Stimulated activated naive CD8-positive, alpha-beta T cell treated with anti-CD3 and anti-CD28 coated beads, Interleukin-15, amount 100 ng/mL, for 72 hours (primary cell): Measurements from ENCODE around the gene IL13RA1.

Experiments used
- ATAC-seq: fragments of 150-1000 bp; cut with Tn5 transposase; 2 replicates; pipeline ENCODE4 v1.10.0; 2021; ENCODE audit warnings: mild to moderate bottlenecking, moderate library complexity
- DNase-seq, 2 donors: peaks; one replicate each; pipeline ENCODE4 v3.0.0; 2021 to 2022
- H3K27ac Mint-ChIP-seq, 2 donors: one replicate each; pipeline ENCODE4 v1.8.0; 2022; ENCODE audit warnings: mild to moderate bottlenecking in 2 of 2, mixed read lengths in 2 of 2, moderate library complexity in 2 of 2
- H3K27me3 Mint-ChIP-seq: one replicate; pipeline ENCODE4 v1.8.0; 2022; ENCODE audit warnings: mixed read lengths
- H3K4me1 Mint-ChIP-seq: one replicate; pipeline ENCODE4 v1.8.0; 2022; ENCODE audit warnings: mild to moderate bottlenecking, mixed read lengths
- H3K4me3 Mint-ChIP-seq, 2 donors: one replicate each; pipeline ENCODE4 v1.8.0; 2022; ENCODE audit warnings: mild to moderate bottlenecking in 2 of 2, mixed read lengths in 2 of 2, moderate library complexity in 1 of 2
- H3K9me3 Mint-ChIP-seq, 2 donors: one replicate each; pipeline ENCODE4 v1.8.0; 2022; ENCODE audit warnings: mixed read lengths in 2 of 2

The IL13RA1 gene

DNA sequence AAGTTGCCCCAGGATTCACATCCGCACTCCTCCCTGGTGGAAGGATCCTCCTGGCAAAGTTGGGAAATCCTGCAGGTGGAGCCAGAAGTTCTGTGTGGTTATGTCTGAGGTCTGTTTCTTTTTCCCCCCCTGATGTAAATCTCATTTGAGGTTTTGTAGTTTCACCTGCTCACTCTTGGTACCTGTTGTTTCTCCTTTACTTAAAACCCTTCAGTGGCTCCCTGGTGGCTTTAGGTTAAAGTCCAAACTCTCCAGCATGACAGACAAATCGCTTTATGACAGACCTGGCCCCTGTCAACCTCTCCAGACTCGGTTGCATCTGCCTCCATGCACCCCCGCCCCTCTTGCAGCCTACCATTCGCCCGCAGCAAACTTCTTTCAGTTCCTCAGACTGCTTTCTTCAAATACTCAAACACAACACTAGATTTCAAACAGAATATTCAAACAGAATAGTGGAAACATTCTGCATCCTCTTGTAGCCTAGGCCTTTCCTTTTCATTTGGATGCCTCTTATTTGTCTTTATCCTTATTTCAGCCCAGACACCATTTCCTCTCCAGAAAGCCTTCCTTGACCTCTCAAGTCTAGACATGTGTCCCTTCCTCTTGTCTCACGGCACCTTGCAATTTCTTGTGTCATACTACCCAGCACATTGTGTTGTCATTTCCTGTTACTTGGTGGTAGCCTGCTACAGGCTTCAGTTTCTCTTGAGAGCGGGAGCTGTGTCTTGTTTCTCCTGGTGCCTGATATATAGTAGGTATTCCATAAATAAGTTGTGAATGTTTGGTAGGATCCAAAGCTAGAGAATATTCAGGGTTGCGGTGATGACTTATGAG lies 24.8 kb downstream of the IL13RA1 start:
- ATAC-seq (no peak), DNase-seq (no peak)
- no peak overlapping the region for H3K4me3 Mint-ChIP-seq
- H3K27me3 Mint-ChIP-seq: peaks cover 13% of the 10 kb centered on the region
- H3K4me1 Mint-ChIP-seq: peaks cover 7% of the 10 kb centered on the region
- H3K27ac Mint-ChIP-seq: no peak overlapping the region
- no peaks in the 10 kb centered on the region for H3K9me3 Mint-ChIP-seq

DNA sequence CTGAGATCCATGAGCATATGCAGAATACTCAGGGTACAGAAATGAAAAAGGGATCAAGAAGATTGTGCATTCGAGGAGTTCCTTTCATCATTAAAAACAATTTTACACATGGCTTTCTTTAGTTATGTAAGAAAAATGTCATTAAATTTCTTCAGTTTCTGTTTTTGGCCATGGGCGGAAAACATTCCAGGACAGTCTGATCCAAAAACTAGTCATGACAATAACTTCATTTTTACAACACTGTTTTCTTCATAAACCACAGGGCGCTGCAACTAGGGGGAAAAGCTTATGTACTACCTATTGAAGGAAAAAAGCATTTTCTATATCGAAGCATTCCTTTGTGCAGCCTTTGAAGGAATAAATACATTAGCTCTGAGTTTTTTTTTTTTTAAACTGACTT lies 28.2 kb downstream of the IL13RA1 start:
- DNase-seq (no peak), ATAC-seq (no peak)
- H3K4me3 Mint-ChIP-seq: no peak overlapping the region
- H3K27ac Mint-ChIP-seq: no peak overlapping the region
- H3K9me3 Mint-ChIP-seq: no peaks in the 10 kb centered on the region
- H3K27me3 Mint-ChIP-seq: peaks cover 13% of the 10 kb centered on the region
- H3K4me1 Mint-ChIP-seq: peaks cover 7% of the 10 kb centered on the region

DNA sequence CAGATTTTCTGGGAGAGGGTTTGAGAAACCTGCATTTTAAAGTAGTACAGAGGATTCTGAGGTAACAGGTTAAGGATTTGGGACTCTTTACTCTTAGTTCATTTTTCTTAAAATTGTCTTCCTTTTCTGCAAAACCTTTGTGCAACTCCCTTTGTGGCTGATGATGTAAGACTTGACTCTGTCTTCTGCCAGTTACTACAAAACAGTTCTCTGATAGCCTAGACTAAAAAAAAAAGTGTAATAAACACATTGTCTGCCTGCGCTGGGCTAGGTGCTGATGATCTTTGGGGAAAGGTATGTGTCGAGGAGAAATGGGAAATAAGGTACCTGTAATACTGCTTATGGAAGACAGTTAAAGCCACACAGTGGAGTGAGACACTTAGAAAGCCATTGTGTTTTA lies 28.7 kb downstream of the IL13RA1 start:
- ATAC-seq: no peak
- H3K27ac Mint-ChIP-seq: no peak overlapping the region
- H3K4me3 Mint-ChIP-seq: no peak overlapping the region
- H3K9me3 Mint-ChIP-seq: no peaks in the 10 kb centered on the region
- H3K27me3 Mint-ChIP-seq: peaks cover 13% of the 10 kb centered on the region
- DNase-seq: no peak
- H3K4me1 Mint-ChIP-seq: peaks cover 7% of the 10 kb centered on the region

DNA sequence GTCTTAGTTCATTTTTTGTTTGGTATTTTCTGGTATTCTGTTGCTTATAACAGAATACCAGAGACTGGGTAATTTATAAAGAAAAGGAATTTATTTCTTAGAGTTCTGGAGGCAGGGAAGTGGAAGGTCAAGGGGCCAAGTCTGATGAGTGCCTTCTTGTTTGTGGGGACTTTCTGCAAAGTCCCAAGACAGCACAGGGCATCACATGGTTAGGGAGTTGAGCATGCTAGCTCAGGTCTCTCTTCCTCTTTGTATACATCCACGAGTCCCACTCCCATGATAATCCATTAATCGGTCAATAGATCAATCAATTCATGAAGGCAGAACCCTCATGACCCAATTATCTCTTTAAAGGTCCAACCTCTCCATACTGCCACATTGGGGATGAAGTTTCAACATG lies 31.1 kb downstream of the IL13RA1 start:
- Mint-ChIP-seq H3K27me3 (peaks cover 13% of the 10 kb centered on the region), H3K9me3 (no peaks in the 10 kb centered on the region), H3K4me1 (no peaks in the 10 kb centered on the region), H3K27ac (no peak overlapping the region), H3K4me3 (no peak overlapping the region)
- DNase-seq (no peak), ATAC-seq (no peak)

DNA sequence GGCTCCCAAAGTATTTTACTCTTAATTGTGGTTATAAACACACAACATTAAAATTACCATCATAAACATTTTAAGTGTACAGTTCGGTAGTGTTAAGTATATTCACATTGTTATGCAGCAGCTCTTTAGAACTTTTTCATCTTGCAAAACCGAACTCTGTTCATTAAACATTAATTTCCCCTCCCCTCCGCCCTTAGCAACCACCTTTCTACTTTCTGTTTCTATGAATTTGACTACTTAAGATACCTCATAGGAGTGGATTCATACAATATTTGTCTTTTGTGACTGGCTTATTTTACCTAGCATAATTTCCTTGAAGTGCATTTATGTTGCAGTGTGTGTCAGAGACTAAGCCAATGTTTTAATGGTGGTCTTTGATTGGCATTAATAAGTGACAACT lies 32.6 kb downstream of the IL13RA1 start:
- Mint-ChIP-seq H3K27ac (no peak overlapping the region), H3K27me3 (peaks cover 13% of the 10 kb centered on the region), H3K4me1 (no peaks in the 10 kb centered on the region), H3K4me3 (no peak overlapping the region), H3K9me3 (no peaks in the 10 kb centered on the region)
- ATAC-seq (no peak), DNase-seq (no peak)

DNA sequence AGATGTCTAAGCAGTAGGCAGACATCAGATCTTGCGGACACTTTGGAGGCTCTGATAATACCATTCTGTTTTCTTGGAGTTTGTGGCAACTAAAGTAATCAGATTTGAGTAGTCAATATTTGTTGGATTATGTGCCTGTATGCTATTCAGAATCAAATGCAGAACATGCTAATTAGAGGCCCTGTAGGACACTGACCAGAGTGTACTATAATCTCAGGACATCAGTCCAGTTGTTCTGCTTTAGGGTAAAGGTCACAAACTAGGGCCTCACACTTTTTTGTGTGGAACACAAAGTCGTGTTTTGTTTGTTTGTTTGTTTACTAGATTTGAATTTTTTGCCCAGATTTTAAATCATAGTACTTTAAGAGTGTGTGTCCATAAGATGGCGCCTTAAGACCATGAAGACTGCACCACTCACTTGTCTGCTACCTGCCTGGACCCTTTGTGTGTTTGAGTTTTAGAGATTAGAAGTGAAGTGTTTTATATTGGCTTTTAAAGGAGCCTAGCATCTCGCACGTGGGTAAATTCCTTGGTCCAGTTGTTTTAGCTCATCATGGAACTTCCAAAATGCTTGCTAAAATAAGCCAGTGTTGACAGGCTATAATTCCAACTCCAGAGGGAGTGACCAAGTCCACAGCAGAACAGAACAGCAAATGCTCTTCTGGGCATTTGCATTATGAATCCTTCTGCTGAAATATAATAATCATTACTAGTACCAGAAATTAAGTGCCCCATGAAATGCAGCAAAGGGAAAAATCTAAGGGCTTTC lies 34.7 kb downstream of the IL13RA1 start:
- peak overlapping the region in 1 of 2 donors; percentile 25 for H3K27ac Mint-ChIP-seq

DNA sequence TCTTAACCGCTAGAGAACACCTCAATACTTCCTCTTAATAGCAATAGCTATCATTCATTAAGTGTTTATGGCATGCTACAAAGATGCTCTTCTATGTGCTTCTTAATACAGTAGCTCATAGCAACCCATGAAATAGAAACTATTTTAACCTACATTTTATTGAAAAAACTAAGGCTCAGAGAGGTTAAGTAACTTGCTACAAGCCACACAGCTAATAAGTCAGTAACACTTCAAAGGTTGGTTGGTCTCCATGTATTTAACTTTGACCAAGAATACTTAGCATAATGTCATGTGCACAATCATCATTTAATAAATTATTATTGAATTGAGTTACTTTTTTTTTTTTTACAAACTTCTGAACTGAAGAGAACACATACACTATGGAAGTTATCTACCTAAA lies 36.1 kb downstream of the IL13RA1 start:
- Mint-ChIP-seq H3K9me3 (no peaks in the 10 kb centered on the region), H3K4me3 (no peak overlapping the region), H3K27ac (no peak overlapping the region), H3K4me1 (no peaks in the 10 kb centered on the region), H3K27me3 (no peaks in the 10 kb centered on the region)
- ATAC-seq (no peak), DNase-seq (no peak)

More for the DNA sequence above, 34.7 kb downstream of the IL13RA1 start:
- DNase-seq (no peak), ATAC-seq (no peak)
- Mint-ChIP-seq H3K4me1 (no peaks in the 10 kb centered on the region), H3K9me3 (no peaks in the 10 kb centered on the region), H3K27me3 (peaks cover under 1% of the 10 kb centered on the region), H3K4me3 (no peak overlapping the region)

DNA sequence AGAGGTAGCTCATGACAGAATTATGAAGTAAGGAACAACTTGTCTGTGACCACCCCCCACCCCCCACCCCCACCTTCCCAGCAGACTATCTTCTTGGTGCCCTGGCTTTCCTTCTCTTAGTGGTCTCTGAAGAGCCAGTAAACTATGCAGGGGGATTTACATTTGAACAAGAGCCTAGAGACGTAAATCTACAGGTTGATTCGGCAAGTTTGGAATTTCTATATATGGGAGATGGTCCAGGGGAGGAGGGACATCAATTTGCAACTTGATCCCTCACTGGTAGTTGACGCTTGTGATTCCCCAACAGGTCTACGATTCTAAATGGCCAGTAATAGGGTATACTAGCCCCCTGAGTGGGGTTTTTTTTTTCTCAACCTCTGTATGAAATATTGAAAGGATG lies 36.7 kb downstream of the IL13RA1 start:
- H3K9me3 Mint-ChIP-seq: no peaks in the 10 kb centered on the region
- H3K4me1 Mint-ChIP-seq: no peaks in the 10 kb centered on the region
- H3K27ac Mint-ChIP-seq: no peak overlapping the region
- H3K4me3 Mint-ChIP-seq: no peak overlapping the region
- no peak for ATAC-seq
- no peaks in the 10 kb centered on the region for H3K27me3 Mint-ChIP-seq
- no peak for DNase-seq

DNA sequence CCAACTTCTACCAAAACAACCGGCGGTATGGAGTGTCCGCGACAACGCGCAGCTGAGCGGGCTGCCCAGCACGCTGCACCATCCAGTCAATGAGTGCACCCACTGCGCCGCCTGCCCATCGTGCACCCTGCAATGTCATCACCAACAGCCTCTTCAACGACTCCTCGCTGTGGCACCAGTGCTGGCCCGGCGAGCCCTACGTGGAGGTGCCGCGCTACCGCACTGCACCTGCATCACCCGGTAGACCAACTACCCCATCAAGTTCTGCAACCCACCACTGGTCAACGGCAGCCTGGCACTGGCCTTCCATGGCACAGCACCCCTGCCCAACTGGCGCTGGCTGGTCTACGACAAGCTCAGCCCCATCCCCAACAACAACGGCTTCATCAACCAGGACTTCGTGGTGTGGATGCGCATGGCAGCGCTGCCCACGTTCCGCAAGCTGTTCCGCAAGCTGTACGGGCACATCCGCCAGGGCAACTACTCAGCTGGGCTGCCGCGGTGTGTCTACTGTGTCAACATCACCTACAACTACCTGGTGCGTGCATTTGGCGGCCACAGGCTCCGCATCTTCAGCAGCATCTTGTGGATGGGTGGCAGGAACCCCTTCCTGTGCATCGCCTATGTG lies 42.8 kb downstream of the IL13RA1 start:
- ATAC-seq: no peak
- Mint-ChIP-seq H3K4me3 (no peak overlapping the region), H3K9me3 (no peaks in the 10 kb centered on the region), H3K27ac (no peak overlapping the region), H3K4me1 (no peaks in the 10 kb centered on the region), H3K27me3 (peaks cover 6% of the 10 kb centered on the region)
- DNase-seq: no peak

DNA sequence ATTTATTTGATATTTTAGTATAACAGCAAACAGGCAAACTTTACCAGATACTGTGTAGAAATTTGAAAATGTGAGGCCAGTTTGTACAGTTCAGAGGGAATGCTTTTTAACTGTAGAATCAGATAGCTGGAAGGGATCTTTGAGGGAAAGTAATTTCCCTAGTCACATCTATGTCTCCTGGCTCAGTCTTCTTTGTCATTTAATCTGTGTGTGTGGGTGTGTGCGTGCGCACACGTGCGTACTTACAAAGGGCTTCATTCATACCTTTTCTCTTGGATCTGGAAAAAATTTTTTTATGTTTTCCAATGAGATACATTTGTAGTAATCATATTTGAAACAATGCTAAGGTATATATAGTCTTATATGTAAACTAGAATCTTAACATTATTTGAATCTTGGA lies 44.6 kb downstream of the IL13RA1 start:
- Mint-ChIP-seq H3K9me3 (no peaks in the 10 kb centered on the region), H3K4me3 (no peak overlapping the region), H3K4me1 (no peaks in the 10 kb centered on the region), H3K27ac (no peak overlapping the region), H3K27me3 (peaks cover 16% of the 10 kb centered on the region)
- DNase-seq: no peak
- no peak for ATAC-seq

DNA sequence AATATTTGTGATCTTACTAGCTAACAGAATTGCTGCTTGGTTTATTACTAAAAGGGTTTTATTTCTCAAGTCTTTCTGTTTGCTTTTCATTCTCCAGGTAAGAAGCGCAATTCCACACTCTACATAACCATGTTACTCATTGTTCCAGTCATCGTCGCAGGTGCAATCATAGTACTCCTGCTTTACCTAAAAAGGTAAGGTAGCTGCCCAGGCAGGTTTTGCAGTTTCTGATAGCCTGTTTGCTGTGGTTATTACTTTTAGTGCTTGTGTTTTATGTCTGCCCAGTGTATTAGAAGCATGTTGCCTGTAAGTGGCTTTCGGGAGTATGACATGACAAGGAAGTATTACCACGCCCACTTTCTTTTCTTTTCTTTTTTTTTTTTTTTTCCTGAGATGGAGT lies 46.4 kb downstream of the IL13RA1 start:
- no peaks in the 10 kb centered on the region for H3K9me3 Mint-ChIP-seq
- no peak for ATAC-seq
- H3K27ac Mint-ChIP-seq: no peak overlapping the region
- H3K4me1 Mint-ChIP-seq: no peaks in the 10 kb centered on the region
- DNase-seq: no peak
- H3K27me3 Mint-ChIP-seq: peaks cover 16% of the 10 kb centered on the region
- no peak overlapping the region for H3K4me3 Mint-ChIP-seq

DNA sequence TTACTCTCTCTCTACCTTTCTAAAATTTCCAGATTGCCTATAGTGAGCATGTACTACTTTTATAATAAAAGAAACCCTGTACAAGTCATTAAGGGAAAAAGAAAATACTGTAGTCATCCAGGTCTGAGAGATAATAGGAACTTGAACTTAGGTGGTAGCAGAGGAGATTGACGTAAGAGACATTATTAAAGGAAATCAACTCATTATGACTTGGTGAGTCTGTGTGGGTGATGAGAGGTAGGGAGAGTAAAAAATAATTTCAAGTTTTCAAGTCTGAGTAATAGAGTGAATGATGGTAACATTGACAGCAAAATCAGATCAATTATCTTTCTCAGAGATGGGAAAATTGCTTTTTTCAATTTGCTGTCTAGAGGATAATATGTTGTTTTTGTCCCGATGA lies 52.2 kb downstream of the IL13RA1 start:
- no peak for ATAC-seq
- Mint-ChIP-seq H3K4me1 (no peaks in the 10 kb centered on the region), H3K27ac (no peak overlapping the region), H3K4me3 (no peak overlapping the region), H3K9me3 (no peaks in the 10 kb centered on the region), H3K27me3 (peaks cover 16% of the 10 kb centered on the region)
- no peak for DNase-seq

DNA sequence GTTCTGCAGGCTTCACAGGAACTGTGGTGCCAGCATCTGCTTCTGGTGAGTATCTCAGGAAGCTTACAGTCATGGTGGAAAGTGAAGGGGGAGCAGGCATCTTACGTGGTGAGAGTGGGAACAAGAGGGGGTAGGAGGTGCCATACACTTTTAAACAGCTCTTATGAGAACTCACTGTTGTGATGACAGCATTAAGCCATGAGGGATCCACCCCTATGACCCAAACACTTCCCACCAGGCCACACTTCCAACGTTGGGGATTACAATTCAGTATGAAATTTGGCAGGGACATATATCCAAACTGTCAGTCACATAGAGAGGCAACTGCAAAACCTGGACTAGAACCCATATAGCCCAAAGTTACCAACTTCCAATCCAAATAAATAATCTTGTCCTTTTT lies 53.1 kb downstream of the IL13RA1 start:
- H3K27me3 Mint-ChIP-seq: peaks cover 7% of the 10 kb centered on the region
- no peaks in the 10 kb centered on the region for H3K9me3 Mint-ChIP-seq
- no peak for ATAC-seq

DNA sequence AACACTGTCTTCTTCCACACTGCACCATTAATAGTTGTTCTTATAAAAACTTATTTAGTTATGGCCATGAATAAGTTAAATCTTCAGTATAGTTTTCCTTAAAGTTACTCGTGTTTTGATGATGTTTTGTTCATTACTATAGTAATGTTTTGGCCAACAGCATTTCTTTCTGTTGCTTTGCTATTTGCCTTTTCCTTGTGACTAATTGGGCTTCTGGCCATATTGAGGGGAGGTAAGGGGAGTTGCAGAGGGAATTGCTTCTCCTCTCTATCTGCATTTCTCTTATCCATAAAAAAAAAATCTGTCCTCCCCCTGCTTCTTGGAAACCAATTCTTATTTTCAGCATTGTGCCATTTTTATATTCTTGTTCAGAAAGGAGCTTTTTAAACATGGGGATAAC lies 53.5 kb downstream of the IL13RA1 start:
- Mint-ChIP-seq H3K4me1 (no peaks in the 10 kb centered on the region), H3K27me3 (peaks cover 3% of the 10 kb centered on the region), H3K9me3 (no peaks in the 10 kb centered on the region), H3K27ac (no peak overlapping the region), H3K4me3 (no peak overlapping the region)
- no peak for DNase-seq
- no peak for ATAC-seq

More for the DNA sequence above, 53.1 kb downstream of the IL13RA1 start:
- no peak for DNase-seq
- H3K4me3 Mint-ChIP-seq: no peak overlapping the region
- H3K27ac Mint-ChIP-seq: no peak overlapping the region
- H3K4me1 Mint-ChIP-seq: no peaks in the 10 kb centered on the region

DNA sequence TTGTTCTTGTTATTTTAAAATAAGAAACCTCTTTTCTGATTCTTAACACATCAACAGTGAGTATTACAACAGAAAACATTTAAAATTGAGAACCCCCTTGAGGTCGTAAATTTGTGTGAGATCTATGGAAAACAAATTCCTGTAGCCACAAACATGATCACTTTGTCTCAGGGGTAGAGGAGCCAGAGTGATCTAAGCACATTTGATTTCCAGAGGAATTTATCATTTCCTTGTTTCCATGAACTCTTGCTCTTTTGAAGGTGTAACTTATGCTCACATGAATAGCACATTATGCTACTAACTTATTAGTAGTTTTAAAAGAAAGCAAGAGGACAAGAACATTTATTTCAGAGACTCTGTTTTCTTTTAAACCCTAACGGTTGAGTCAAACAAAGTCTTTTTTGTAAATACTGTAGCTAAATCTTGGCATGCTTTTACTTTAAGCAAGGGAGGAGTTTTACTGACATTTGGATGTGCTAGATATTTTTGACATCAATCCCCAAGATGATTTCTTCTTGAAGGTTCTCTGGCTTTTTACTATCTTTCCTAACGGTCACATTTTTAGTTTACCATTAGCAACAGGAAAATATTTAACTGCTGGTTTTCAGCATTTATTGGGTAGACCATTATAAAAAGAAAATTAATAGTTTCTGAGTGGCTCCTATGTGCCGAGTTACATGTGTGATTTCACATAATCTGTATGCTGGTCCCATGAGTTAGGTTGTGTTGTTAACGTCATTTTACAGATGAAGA lies 68.3 kb downstream of the IL13RA1 start:
- H3K4me1 Mint-ChIP-seq: no peaks in the 10 kb centered on the region
- peaks cover 7% of the 10 kb centered on the region for H3K27me3 Mint-ChIP-seq
- DNase-seq: no peak
- no peaks in the 10 kb centered on the region for H3K9me3 Mint-ChIP-seq
- no peak overlapping the region for H3K27ac Mint-ChIP-seq
- no peak overlapping the region for H3K4me3 Mint-ChIP-seq
- ATAC-seq: no peak
